Kidney epithelial cell (primary cell): ENCODE measurements around the gene ANK3. TPM values are rescaled to one million over a fixed set of nuclear protein-coding genes. Genes with fewer than 3 reads are reported as not detected.

ENCODE experiments used
- DNase-seq: peaks from one replicate; pipeline ENCODE4 v3.0.0-alpha.2; 2010; ENCODE audit warnings: low read depth
- H3K27me3 ChIP-seq: 2 replicates; pipeline ENCODE4 v1.6.0; 2011; ENCODE audit warnings: low read length; ENCODE audit not compliant: control insufficient read depth, insufficient read depth
- H3K36me3 ChIP-seq: 2 replicates; pipeline ENCODE4 v1.5.1; 2011; ENCODE audit warnings: low read length; ENCODE audit not compliant: control insufficient read depth, insufficient read depth
- H3K4me3 ChIP-seq: 2 replicates; pipeline ENCODE4 v1.5.1; 2011; ENCODE audit warnings: low read depth, mild to moderate bottlenecking, control low read depth, low read length
- total RNA-seq: library from RNA; depleted of rRNA; stranded (reverse); fragments of >200 nt; gene quantifications from 2 replicates; pipeline ENCODE4 v1.2.3, GENCODE V29; 2015
- TF ChIP-seq, protein P1 (sequence below): IDR thresholded peaks from 2 replicates; pipeline ENCODE4 v1.5.1; 2011; ENCODE audit warnings: mild to moderate bottlenecking, moderate library complexity, low read length, control low read depth, inconsistent platforms; ENCODE audit not compliant: insufficient read depth, poor library complexity, severe bottlenecking

The ANK3 gene
- total RNA-seq, 1 donor from 2014 or later, result 14.8 TPM

DNA sequence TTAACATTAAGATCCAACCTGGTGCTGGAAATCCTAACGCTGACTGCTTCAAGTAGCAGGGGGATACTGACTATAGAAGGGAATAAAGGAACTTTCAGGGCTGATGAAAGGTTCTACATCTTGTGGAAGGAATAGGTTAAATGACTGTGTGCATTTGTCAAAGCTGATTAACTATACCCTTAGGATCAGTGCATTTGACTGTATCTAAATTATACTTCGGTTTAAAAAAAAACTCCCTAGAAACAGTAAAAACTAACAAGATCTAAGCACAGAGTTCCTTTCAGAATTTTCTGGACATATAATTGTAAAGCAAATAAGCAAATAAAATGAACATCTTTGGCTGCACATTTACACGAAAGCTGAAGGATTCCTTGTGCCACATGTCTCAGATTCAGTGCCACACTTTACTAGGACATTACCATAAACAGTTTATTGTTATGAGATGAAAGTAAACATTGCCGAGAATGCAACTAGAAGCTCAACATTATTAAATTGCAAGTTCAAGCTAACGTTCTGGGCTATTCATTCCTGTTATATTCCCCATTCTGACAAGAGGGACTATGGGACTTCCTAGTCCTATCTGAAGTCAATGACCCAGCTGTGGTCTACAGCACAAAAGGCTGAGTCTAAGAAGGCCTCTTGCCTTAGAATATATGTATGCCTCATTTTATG lies 20.7 kb downstream of the ANK3 start:
- H3K4me3 ChIP-seq, result no peak overlapping the region
- H3K36me3 ChIP-seq, result no peaks in the 10 kb centered on the region
- TF ChIP-seq, protein P1, sequence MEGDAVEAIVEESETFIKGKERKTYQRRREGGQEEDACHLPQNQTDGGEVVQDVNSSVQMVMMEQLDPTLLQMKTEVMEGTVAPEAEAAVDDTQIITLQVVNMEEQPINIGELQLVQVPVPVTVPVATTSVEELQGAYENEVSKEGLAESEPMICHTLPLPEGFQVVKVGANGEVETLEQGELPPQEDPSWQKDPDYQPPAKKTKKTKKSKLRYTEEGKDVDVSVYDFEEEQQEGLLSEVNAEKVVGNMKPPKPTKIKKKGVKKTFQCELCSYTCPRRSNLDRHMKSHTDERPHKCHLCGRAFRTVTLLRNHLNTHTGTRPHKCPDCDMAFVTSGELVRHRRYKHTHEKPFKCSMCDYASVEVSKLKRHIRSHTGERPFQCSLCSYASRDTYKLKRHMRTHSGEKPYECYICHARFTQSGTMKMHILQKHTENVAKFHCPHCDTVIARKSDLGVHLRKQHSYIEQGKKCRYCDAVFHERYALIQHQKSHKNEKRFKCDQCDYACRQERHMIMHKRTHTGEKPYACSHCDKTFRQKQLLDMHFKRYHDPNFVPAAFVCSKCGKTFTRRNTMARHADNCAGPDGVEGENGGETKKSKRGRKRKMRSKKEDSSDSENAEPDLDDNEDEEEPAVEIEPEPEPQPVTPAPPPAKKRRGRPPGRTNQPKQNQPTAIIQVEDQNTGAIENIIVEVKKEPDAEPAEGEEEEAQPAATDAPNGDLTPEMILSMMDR, result no peak
- no peak for DNase-seq
- H3K27me3 ChIP-seq, result no peaks in the 10 kb centered on the region

DNA sequence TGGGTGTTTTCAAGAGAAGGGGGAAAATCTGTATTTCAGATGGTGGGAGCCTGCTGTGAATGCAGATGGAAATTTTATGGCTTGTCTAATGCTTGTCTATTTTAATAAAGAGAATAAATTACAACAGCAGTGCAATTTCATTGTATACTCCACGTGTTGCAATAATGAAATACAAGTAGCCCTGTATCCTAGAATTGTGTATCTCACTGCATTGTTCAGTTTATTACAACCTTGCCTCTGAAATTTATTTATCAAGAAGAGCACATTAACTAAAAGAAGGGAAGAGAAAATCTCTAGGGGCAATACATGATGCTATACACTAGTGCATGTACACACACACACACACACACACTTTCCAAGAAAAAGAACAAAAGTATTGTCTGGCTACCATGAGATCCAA lies 21.8 kb downstream of the ANK3 start:
- H3K27me3 ChIP-seq, result no peaks in the 10 kb centered on the region
- no peaks in the 10 kb centered on the region for H3K36me3 ChIP-seq
- H3K4me3 ChIP-seq, result no peak overlapping the region
- TF ChIP-seq, protein P1, result no peak
- no peak for DNase-seq

DNA sequence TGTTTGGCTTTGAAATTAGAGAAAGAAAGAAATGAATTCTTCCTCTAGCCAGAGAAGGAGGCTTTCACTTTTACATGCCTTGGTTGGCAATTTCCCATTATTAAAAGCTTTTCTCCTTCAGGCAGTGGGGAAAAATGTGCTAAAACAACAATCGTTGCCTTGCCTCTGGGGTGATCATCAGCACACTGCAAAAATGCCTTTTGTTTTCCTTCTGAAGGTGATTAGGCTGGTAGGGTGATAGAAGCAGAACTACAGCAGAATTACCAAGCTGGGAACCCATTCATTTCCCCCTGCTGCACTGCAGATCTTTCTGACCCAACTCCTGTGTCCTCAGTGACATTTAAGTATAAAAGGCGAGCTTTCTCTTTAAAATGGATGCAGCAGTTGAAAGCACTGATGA lies 22.2 kb downstream of the ANK3 start:
- TF ChIP-seq, protein P1, result no peak
- DNase-seq, result no peak
- H3K27me3 ChIP-seq, result no peaks in the 10 kb centered on the region
- H3K36me3 ChIP-seq, result no peaks in the 10 kb centered on the region
- no peak overlapping the region for H3K4me3 ChIP-seq

DNA sequence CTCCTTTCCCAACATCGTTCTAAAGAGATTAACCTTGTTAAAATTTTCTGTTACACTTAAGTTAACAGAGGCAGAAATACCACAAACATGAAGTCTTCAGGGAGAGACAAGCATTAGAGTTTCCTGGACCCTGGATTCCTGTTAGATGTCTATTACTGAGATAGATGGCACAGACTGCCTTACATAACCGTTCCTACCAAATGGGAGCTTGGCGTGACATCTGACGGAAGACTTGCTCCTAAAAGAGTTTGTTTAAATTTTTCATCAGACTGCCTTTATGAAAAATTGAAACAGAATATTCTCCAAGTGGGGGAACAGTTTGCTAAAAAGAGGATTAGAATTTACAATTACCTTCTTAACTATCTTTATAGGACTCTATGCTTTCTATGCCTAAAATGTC lies 22.7 kb downstream of the ANK3 start:
- TF ChIP-seq, protein P1, result no peak
- DNase-seq, result no peak
- Histone ChIP-seq H3K36me3 (no peaks in the 10 kb centered on the region), H3K4me3 (no peak overlapping the region), H3K27me3 (no peaks in the 10 kb centered on the region)

DNA sequence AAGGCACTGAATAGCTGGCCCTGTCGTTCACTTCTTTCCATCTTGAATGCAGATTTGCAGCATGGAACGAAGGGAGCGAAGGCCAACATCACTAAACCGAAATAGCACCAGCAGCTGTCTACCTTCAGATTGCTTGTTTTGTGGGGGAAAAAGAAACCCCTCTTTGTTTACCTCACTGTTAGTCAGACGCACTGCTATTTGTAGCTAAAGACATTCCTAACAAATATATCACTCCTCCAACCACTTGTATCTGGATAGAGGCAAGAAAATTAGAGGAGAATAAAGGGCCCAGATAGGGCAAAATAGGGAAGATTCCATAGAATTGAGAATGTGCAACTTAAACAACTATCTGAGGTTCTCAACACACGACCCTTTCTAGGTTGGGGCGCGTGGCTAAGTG lies 26.5 kb downstream of the ANK3 start:
- TF ChIP-seq, protein P1, result no peak
- no peak for DNase-seq

DNA sequence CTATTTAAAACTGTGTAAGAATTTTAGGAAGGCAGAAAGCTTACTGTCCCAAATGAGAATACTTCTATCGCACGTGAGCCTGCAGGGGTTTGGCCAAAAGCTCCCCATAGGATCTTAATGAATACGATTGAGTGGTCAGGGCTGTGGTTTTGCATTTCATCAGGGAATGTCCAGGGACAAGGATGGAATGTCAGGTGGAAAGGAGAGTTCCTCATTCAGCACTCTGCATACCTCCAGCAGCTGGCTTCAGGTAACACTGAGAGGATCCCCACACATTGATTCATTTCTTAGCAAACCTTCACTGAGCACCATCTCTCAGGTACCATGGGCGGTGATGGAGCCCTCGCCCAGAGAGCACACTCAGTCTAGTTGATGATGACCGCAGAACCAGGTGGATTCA lies 27.2 kb downstream of the ANK3 start:
- TF ChIP-seq, protein P1, result no peak
- H3K27me3 ChIP-seq, result no peaks in the 10 kb centered on the region
- DNase-seq, result no peak
- H3K4me3 ChIP-seq, result no peak overlapping the region
- H3K36me3 ChIP-seq, result no peaks in the 10 kb centered on the region

More for the DNA sequence above, 26.5 kb downstream of the ANK3 start:
- Histone ChIP-seq H3K4me3 (no peak overlapping the region), H3K36me3 (no peaks in the 10 kb centered on the region), H3K27me3 (no peaks in the 10 kb centered on the region)
